Esophagus squamous epithelium (tissue), 4 donors: ENCODE results near the gene NTN3.

ENCODE experiments used
- POLR2A ChIP-seq, 4 donors: fragments of 450-650 bp; IDR thresholded peaks; one replicate each; pipeline ENCODE4 v1.6.1; 2017; ENCODE audit warnings: antibody characterized with exemption in 4 of 4, mild to moderate bottlenecking in 4 of 4, moderate library complexity in 3 of 4
- TF ChIP-seq, protein P1 (sequence below), 6 experiments: fragments of 450-650 bp in 4 of 6; fragments of 200-600 bp in 2 of 6; sonication (generic) in 2 of 6; IDR thresholded peaks; one replicate each; pipeline ENCODE4 v1.5.1; 2016 to 2019; ENCODE audit warnings: antibody characterized with exemption in 6 of 6, mild to moderate bottlenecking in 4 of 6, moderate library complexity in 4 of 6

DNA sequence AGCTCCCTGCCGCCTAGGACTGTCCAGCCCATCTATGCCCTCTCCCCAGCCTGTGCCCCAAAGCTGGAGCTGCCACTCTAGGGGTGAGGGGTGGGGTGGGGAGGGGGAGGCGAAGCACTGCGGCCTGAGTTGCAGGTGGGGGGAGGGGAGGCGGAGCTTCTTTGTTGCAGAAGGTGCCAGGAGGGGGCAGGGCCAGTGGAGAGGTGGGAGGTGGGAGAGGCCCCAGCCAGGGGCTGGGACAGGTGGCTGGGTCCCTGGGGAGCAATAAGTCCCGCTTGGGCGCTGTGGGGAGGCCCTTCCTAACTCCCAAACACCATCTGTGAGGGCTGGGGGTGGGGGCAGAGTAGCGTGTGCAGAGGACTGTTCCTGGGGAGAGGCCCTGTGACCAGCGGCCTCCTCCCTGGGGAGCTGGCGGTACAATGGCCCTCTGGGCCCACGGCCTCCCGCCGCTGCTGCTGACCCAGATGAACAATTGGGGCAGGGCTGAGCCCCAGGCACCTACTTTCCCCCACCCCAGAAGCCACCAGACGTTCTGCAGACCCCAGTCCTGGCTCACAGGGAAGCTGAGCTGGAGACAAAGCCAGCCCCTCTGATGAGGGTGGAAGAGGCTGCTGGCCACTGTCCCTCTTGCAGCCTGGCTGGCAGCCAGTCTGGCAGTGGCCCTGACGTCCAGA, 2.2 kb upstream of the NTN3 start:
- TF ChIP-seq, protein P1, sequence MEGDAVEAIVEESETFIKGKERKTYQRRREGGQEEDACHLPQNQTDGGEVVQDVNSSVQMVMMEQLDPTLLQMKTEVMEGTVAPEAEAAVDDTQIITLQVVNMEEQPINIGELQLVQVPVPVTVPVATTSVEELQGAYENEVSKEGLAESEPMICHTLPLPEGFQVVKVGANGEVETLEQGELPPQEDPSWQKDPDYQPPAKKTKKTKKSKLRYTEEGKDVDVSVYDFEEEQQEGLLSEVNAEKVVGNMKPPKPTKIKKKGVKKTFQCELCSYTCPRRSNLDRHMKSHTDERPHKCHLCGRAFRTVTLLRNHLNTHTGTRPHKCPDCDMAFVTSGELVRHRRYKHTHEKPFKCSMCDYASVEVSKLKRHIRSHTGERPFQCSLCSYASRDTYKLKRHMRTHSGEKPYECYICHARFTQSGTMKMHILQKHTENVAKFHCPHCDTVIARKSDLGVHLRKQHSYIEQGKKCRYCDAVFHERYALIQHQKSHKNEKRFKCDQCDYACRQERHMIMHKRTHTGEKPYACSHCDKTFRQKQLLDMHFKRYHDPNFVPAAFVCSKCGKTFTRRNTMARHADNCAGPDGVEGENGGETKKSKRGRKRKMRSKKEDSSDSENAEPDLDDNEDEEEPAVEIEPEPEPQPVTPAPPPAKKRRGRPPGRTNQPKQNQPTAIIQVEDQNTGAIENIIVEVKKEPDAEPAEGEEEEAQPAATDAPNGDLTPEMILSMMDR (IDR thresholded peaks at IDR 0.05), result no peak
- TF ChIP-seq POLR2A (IDR thresholded peaks at IDR 0.05), result no peak
